Gastroesophageal sphincter (tissue), 4 donors: ENCODE measurements around the gene KBTBD12. TPM values are rescaled to one million over a fixed set of nuclear protein-coding genes. Genes with fewer than 3 reads are reported as not detected.

Source experiments
- ATAC-seq: fragments of 150-250 bp; one replicate; pipeline ENCODE4 v1.9.1; 2016; ENCODE audit warnings: mild to moderate bottlenecking, moderate library complexity
- H3K27ac ChIP-seq, 4 donors: fragments of 200-600 bp; sonication (generic) in 3 of 4; 1 replicate in 3 of 4; 2 replicates in 1 of 4; pipeline ENCODE4 v1.5.1; 2016 to 2019
- H3K27me3 ChIP-seq: fragments of 200-600 bp; sonication (generic); one replicate; pipeline ENCODE4 v1.5.1; 2019
- H3K36me3 ChIP-seq, 2 donors: fragments of 200-600 bp; sonication (generic); one replicate each; pipeline ENCODE4 v1.5.1; 2019; ENCODE audit warnings: control low read depth in 1 of 2
- H3K4me1 ChIP-seq, 3 donors: fragments of 200-600 bp; sonication (generic); 1 replicate in 2 of 3; 2 replicates in 1 of 3; pipeline ENCODE4 v1.5.1; 2016 to 2019; ENCODE audit warnings: control low read depth in 2 of 3
- H3K4me3 ChIP-seq, 2 donors: fragments of 200-600 bp; sonication (generic); one replicate each; pipeline ENCODE4 v1.5.1; 2019; ENCODE audit warnings: mild to moderate bottlenecking in 1 of 2, moderate library complexity in 1 of 2
- H3K9me3 ChIP-seq, 3 donors: fragments of 200-600 bp; sonication (generic); one replicate each; pipeline ENCODE4 v1.5.1; 2017 to 2019; ENCODE audit warnings: control low read depth in 2 of 3
- CTCF ChIP-seq, 4 experiments: fragments of 200-600 bp in 2 of 4; fragments of 450-650 bp in 2 of 4; sonication (generic) in 1 of 4; IDR thresholded peaks; one replicate each; pipeline ENCODE4 v1.5.1; 2017 to 2019; ENCODE audit warnings: antibody characterized with exemption in 4 of 4, mild to moderate bottlenecking in 2 of 4, moderate library complexity in 2 of 4
- EP300 ChIP-seq: sonication (generic); formaldehyde crosslinking; IDR thresholded peaks from one replicate; pipeline ENCODE4 v1.6.1; 2017; ENCODE audit warnings: antibody characterized with exemption, mild to moderate bottlenecking
- POLR2A ChIP-seq, 2 donors: fragments of 450-650 bp; IDR thresholded peaks; one replicate each; pipeline ENCODE4 v1.6.1; 2017; ENCODE audit warnings: antibody characterized with exemption in 2 of 2, mild to moderate bottlenecking in 2 of 2, moderate library complexity in 1 of 2
- POLR2AphosphoS5 ChIP-seq: sonication (generic); formaldehyde crosslinking; IDR thresholded peaks from one replicate; pipeline ENCODE4 v1.6.1; 2017; ENCODE audit warnings: antibody characterized with exemption
- WGBS, 2 donors: methylation state at CpG; one replicate each; pipeline ENCODE4 v1.1.5; 2018; ENCODE audit warnings: low coverage in 1 of 2; 5-methylcytosine and 5-hydroxymethylcytosine counted together
- total RNA-seq, 4 donors: library from RNA; depleted of rRNA; stranded (reverse); fragments of >200 nt; gene quantifications; one replicate each; pipeline ENCODE4 v1.1.0, GENCODE V29; 2016

Gene KBTBD12
- total RNA-seq, 4 donors from 2014 or later, result 2.2 to 11.2 (median 5.8) TPM

- no peak for TF ChIP-seq CTCF (IDR thresholded peaks at IDR 0.05)
- no peak for TF ChIP-seq POLR2A (IDR thresholded peaks at IDR 0.05)
- no peak for TF ChIP-seq EP300
- TF ChIP-seq POLR2AphosphoS5, result no peak
- ATAC-seq, result no peak
- Histone ChIP-seq H3K27me3 (no peaks in the 10 kb centered on the region), H3K27ac (no peak overlapping the region), H3K4me3 (no peak overlapping the region), H3K4me1 (peaks cover 0 to 14% (median 0%) of the 10 kb centered on the region in 3 donors), H3K36me3 (no peaks in the 10 kb centered on the region), H3K9me3 (no peaks in the 10 kb centered on the region)
- 87 to 100% methylated on average over 1 to 4 of the region's 4 CpGs for WGBS, 2 donors
Observed at GRCh38 chr3:127961963-127962362, 46.9 kb downstream of the KBTBD12 start.

GRCh38 chr3:127962937-127963336 is 47.9 kb downstream of the KBTBD12 start:
- TF ChIP-seq POLR2AphosphoS5 (no peak), CTCF (IDR thresholded peaks at IDR 0.05) (no peak), EP300 (no peak), POLR2A (IDR thresholded peaks at IDR 0.05) (no peak)
- 89 to 94% methylated on average over 1 to 5 of the region's 5 CpGs for WGBS, 2 donors
- no peaks in the 10 kb centered on the region for H3K36me3 ChIP-seq
- no peak overlapping the region for H3K27ac ChIP-seq
- ATAC-seq, result no peak
- H3K4me1 ChIP-seq, result peaks cover 0 to 24% (median 0%) of the 10 kb centered on the region in 3 donors
- no peaks in the 10 kb centered on the region for H3K27me3 ChIP-seq
- no peaks in the 10 kb centered on the region for H3K9me3 ChIP-seq
- H3K4me3 ChIP-seq, result no peak overlapping the region

GRCh38 chr3:127964053-127964452 is 49.0 kb downstream of the KBTBD12 start:
- Histone ChIP-seq H3K36me3 (no peaks in the 10 kb centered on the region), H3K27me3 (no peaks in the 10 kb centered on the region), H3K4me3 (no peak overlapping the region), H3K9me3 (no peaks in the 10 kb centered on the region), H3K4me1 (peaks cover 0 to 29% (median 0%) of the 10 kb centered on the region in 3 donors), H3K27ac (no peak overlapping the region)
- WGBS, 2 donors, result 71 to 92% methylated on average over 4 of the region's 4 CpGs
- TF ChIP-seq POLR2A (IDR thresholded peaks at IDR 0.05) (no peak), POLR2AphosphoS5 (no peak), EP300 (no peak), CTCF (IDR thresholded peaks at IDR 0.05) (no peak)
- ATAC-seq, result no peak

GRCh38 chr3:127964816-127965215 is 49.8 kb downstream of the KBTBD12 start:
- 24 to 73% methylated on average over 2 to 3 of the region's 3 CpGs for WGBS, 2 donors
- Histone ChIP-seq H3K9me3 (no peaks in the 10 kb centered on the region), H3K27ac (no peak overlapping the region), H3K4me1 (peaks cover 0 to 29% (median 0%) of the 10 kb centered on the region in 3 donors), H3K4me3 (no peak overlapping the region), H3K27me3 (no peaks in the 10 kb centered on the region), H3K36me3 (no peaks in the 10 kb centered on the region)
- TF ChIP-seq EP300 (no peak), POLR2AphosphoS5 (no peak), CTCF (IDR thresholded peaks at IDR 0.05) (no peak), POLR2A (IDR thresholded peaks at IDR 0.05) (no peak)
- no peak for ATAC-seq

GRCh38 chr3:127967316-127967715 is 52.3 kb downstream of the KBTBD12 start:
- TF ChIP-seq POLR2A (IDR thresholded peaks at IDR 0.05) (no peak), EP300 (no peak)
- H3K36me3 ChIP-seq, result no peaks in the 10 kb centered on the region
- H3K27me3 ChIP-seq, result no peaks in the 10 kb centered on the region
- 36 to 64% methylated on average over 1 of the region's 1 CpG for WGBS, 2 donors
- H3K9me3 ChIP-seq, result no peaks in the 10 kb centered on the region
- H3K4me1 ChIP-seq, result peaks cover 0 to 16% (median 0%) of the 10 kb centered on the region in 3 donors
- H3K27ac ChIP-seq, result no peak overlapping the region
- no peak overlapping the region for H3K4me3 ChIP-seq
- no peak for ATAC-seq
